ENCODE data around the gene MFSD1.

DNA sequence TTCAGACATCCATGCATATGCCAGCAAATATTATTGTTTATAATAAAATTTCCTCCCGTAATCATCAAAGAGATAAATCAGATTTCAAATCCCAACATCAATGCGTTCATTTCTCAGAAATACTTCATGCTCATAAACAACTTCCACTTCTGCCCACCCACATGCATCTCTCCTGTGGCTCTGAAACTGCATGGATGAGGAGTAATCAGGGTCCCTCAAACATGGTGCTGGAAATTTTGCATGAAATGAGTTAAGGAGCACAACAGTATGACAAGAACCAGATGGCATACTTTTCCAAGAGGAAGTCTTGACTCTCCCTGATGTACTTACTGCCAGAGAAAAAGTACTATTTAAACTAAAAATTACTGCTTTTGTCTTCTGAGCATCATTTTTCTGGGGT is 26.9 kb upstream of the MFSD1 start:
- TF ChIP-seq, protein P1, sequence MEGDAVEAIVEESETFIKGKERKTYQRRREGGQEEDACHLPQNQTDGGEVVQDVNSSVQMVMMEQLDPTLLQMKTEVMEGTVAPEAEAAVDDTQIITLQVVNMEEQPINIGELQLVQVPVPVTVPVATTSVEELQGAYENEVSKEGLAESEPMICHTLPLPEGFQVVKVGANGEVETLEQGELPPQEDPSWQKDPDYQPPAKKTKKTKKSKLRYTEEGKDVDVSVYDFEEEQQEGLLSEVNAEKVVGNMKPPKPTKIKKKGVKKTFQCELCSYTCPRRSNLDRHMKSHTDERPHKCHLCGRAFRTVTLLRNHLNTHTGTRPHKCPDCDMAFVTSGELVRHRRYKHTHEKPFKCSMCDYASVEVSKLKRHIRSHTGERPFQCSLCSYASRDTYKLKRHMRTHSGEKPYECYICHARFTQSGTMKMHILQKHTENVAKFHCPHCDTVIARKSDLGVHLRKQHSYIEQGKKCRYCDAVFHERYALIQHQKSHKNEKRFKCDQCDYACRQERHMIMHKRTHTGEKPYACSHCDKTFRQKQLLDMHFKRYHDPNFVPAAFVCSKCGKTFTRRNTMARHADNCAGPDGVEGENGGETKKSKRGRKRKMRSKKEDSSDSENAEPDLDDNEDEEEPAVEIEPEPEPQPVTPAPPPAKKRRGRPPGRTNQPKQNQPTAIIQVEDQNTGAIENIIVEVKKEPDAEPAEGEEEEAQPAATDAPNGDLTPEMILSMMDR (IDR thresholded peaks at IDR 0.05): no peak
- TF ChIP-seq POLR2AphosphoS5 (IDR thresholded peaks at IDR 0.05) (no peak), EP300 (IDR thresholded peaks at IDR 0.05) (no peak), POLR2A (IDR thresholded peaks at IDR 0.05) (no peak)
